SK-N-SH (cell line): ENCODE data around the gene MKX.

Experiments
- TF ChIP-seq, protein P1 (sequence below): fragments of 150-350 bp; IDR thresholded peaks from 2 replicates; pipeline ENCODE4 v1.6.1; 2017; ENCODE audit warnings: antibody characterized with exemption, low read length, low read depth, borderline replicate concordance
- TF ChIP-seq, protein P2 (sequence below): fragments of 200-600 bp; sonication (generic); IDR thresholded peaks from 2 replicates; pipeline ENCODE4 v1.6.1; 2017; ENCODE audit warnings: antibody characterized with exemption, mild to moderate bottlenecking, moderate library complexity

DNA sequence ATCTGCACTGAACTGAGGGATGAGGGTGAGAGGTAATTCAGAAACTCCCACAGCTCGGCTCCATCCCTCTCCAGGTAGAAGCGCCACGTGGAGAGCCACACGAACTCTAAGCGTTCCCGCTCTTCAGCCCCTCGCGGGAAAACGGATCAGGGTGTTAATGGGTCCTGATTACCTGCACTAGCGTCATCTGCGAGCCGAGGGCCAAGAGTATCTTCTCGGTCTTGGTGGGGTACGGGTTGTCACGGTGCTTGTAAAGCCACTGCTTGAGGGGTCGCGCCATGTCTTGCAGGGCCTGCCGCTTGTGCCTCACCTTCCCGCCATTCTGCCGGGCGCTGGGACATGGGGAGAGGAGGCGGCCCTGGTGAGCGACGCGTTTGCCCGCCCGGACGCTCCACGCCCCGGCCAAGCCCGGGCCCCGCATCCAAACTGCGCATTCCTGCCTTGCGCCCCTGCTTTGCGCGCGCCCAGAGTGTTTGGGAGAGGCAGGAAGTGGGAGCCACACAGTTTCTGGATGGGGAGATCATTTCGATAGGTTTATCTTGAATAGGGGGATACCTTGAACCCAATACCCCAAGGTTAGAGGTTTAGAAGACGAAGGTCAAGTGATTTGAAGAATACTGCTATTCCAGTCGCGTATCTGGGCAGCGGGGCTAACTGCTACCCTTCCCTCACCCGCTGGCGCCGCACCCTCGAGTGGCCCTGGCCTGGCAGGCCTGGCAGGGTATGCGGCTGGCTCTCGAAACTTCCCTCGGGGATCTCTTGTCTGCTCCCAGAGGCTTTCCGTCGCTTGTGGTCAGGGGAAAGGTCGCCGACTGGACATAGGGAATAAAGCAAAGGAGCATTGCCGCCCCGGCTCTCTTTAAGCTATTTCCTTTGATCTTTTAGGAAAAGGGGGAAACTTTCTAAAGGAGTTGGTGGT is 4.2 kb downstream of the MKX start:
- TF ChIP-seq, protein P1, sequence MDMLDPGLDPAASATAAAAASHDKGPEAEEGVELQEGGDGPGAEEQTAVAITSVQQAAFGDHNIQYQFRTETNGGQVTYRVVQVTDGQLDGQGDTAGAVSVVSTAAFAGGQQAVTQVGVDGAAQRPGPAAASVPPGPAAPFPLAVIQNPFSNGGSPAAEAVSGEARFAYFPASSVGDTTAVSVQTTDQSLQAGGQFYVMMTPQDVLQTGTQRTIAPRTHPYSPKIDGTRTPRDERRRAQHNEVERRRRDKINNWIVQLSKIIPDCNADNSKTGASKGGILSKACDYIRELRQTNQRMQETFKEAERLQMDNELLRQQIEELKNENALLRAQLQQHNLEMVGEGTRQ = no peak
- TF ChIP-seq, protein P2, sequence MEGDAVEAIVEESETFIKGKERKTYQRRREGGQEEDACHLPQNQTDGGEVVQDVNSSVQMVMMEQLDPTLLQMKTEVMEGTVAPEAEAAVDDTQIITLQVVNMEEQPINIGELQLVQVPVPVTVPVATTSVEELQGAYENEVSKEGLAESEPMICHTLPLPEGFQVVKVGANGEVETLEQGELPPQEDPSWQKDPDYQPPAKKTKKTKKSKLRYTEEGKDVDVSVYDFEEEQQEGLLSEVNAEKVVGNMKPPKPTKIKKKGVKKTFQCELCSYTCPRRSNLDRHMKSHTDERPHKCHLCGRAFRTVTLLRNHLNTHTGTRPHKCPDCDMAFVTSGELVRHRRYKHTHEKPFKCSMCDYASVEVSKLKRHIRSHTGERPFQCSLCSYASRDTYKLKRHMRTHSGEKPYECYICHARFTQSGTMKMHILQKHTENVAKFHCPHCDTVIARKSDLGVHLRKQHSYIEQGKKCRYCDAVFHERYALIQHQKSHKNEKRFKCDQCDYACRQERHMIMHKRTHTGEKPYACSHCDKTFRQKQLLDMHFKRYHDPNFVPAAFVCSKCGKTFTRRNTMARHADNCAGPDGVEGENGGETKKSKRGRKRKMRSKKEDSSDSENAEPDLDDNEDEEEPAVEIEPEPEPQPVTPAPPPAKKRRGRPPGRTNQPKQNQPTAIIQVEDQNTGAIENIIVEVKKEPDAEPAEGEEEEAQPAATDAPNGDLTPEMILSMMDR = no peak
